ENCODE data around the gene PIP5K1B. TPM values are rescaled to one million over a fixed set of nuclear protein-coding genes. Genes with fewer than 3 reads are reported as not detected.

PIP5K1B gene
- total and polyA plus RNA-seq, 2 of the 13 experiments (the other 11 are each of a cell fraction or from before 2014, with no cell fraction given): 15.8 to 17.5 TPM

GRCh38 chr9:68969538-68969937 is 264.5 kb downstream of the PIP5K1B start (continued):
- TF ChIP-seq ELK4 (CRISPR knock-in tag; IDR thresholded peaks at IDR 0.05; ENCODE audit: borderline replicate concordance): no peak
- no peak for TF ChIP-seq DZIP1 (CRISPR knock-in tag; IDR thresholded peaks at IDR 0.05)
- no peak for TF ChIP-seq DDIT3 (CRISPR knock-in tag; IDR thresholded peaks at IDR 0.05)
- TF ChIP-seq EZH2 (conservative IDR thresholded peaks at IDR 0.05; ENCODE audit: low read depth, low read length): no peak
- no peak for TF ChIP-seq BRCA1 (CRISPR knock-in tag; IDR thresholded peaks at IDR 0.05)
- TF ChIP-seq ZNF33A (CRISPR knock-in tag; IDR thresholded peaks at IDR 0.05; ENCODE audit: borderline replicate concordance): no peak
- TF ChIP-seq ZNF414 (CRISPR knock-in tag; IDR thresholded peaks at IDR 0.05): no peak
- no peak for TF ChIP-seq PREB (CRISPR knock-in tag; IDR thresholded peaks at IDR 0.05)
- TF ChIP-seq GMEB2 (CRISPR knock-in tag; IDR thresholded peaks at IDR 0.05; ENCODE audit: low read depth): no peak
- TF ChIP-seq ZNF776 (CRISPR knock-in tag; IDR thresholded peaks at IDR 0.05): no peak
- TF ChIP-seq ZNF34 (CRISPR knock-in tag; IDR thresholded peaks at IDR 0.05; ENCODE audit: borderline replicate concordance): no peak
- no peak for TF ChIP-seq PRDM15 (CRISPR knock-in tag; IDR thresholded peaks at IDR 0.05)
- TF ChIP-seq ZFP41 (CRISPR knock-in tag; IDR thresholded peaks at IDR 0.05; ENCODE audit: borderline replicate concordance): no peak
- TF ChIP-seq ZNF274 (CRISPR knock-in tag; IDR thresholded peaks at IDR 0.05): no peak
- TF ChIP-seq BHLHE40 (IDR thresholded peaks at IDR 0.05; ENCODE audit: low read length): no peak
- no peak for TF ChIP-seq THAP7 (CRISPR knock-in tag; IDR thresholded peaks at IDR 0.05)
- TF ChIP-seq PHF8 (CRISPR knock-in tag; IDR thresholded peaks at IDR 0.05): no peak
